Anterior cingulate cortex (tissue), 58 donors: ENCODE data around the gene ATOH8.

Source experiments
- DNase-seq, 58 donors: peaks; one replicate each; lab custom pipeline; 2025; lab: John Stamatoyannopoulos, UW

The ATOH8 gene

GRCh38 chr2:85780316-85781012, 26.7 kb downstream of the ATOH8 start:
- DNase-seq = no peak

- no peak for DNase-seq
Observed at GRCh38 chr2:85781013-85781332, 27.2 kb downstream of the ATOH8 start.

- DNase-seq = no peak
Observed at GRCh38 chr2:85783796-85784195, 30.0 kb downstream of the ATOH8 start.

- DNase-seq = no peak
Observed at GRCh38 chr2:85784474-85784986, 30.7 kb downstream of the ATOH8 start.

GRCh38 chr2:85785027-85785822, 31.4 kb downstream of the ATOH8 start:
- DNase-seq = peak in 52 of 58 donors; percentile 24 to 92 (median 70)

- DNase-seq = no peak
Observed at GRCh38 chr2:85785871-85786270, 32.1 kb downstream of the ATOH8 start.

- DNase-seq = no peak
Observed at GRCh38 chr2:85786444-85786843, 32.7 kb downstream of the ATOH8 start.

GRCh38 chr2:85786865-85787264, 33.1 kb downstream of the ATOH8 start:
- DNase-seq = no peak

- DNase-seq = no peak
Observed at GRCh38 chr2:85787282-85787980, 33.6 kb downstream of the ATOH8 start.

GRCh38 chr2:85787981-85788340, 34.2 kb downstream of the ATOH8 start:
- DNase-seq = no peak

GRCh38 chr2:85788603-85789002, 34.8 kb downstream of the ATOH8 start:
- DNase-seq = no peak

GRCh38 chr2:85789271-85789670, 35.5 kb downstream of the ATOH8 start:
- no peak for DNase-seq

GRCh38 chr2:85790032-85790431, 36.2 kb downstream of the ATOH8 start:
- DNase-seq = no peak

- DNase-seq = peak in 10 of 58 donors; percentile 14 to 52 (median 25)
Observed at GRCh38 chr2:85790499-85791188, 36.9 kb downstream of the ATOH8 start.

- no peak for DNase-seq
Observed at GRCh38 chr2:85791704-85792565, 38.1 kb downstream of the ATOH8 start.

- peak in 1 of 58 donors; percentile 40 for DNase-seq
Observed at GRCh38 chr2:85792783-85793441, 39.1 kb downstream of the ATOH8 start.

- DNase-seq = no peak
Observed at GRCh38 chr2:85793584-85793983, 39.8 kb downstream of the ATOH8 start.

GRCh38 chr2:85794038-85794441, 40.2 kb downstream of the ATOH8 start:
- peak in 1 of 58 donors; percentile 51 for DNase-seq

- DNase-seq = peak in 36 of 58 donors; percentile 14 to 71 (median 35)
Observed at GRCh38 chr2:85794491-85795121, 40.8 kb downstream of the ATOH8 start.
